ENCODE results near the gene MYOG.

- TF ChIP-seq EZH2 (IDR thresholded peaks at IDR 0.05): no peak
- TF ChIP-seq POLR2AphosphoS5 (IDR thresholded peaks at IDR 0.05; ENCODE audit: borderline replicate concordance, low read depth, low read length): no peak
Measured at GRCh38 chr1:203054642-203055041, 31.2 kb downstream of the MYOG start.

Measured in SK-N-MC (cell line).